ENCODE measurements around the gene PLPPR3.

DNA sequence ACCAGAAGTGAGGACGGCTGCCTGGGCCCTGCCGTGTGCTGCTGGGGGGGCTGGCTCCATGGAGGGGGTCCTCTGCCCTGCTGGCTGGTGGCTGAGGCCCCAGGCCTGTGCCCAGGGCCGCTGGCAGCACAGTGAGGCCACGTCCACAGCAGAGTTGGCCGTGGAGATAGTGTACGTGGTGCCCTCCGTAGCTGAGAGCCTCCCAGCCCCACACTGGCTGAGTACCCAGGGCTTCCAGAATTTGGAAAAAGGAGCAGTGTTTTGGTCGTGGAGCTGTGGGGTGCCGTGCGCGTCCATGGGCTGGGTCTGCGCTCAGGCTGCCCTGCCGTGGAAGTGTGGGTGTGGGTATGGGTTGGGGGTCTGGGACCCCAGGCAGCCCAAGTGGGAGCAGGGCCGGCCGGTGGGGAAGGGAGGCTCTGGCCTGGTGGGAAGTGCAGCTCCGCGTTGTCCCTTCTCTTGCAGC lies 18.6 kb downstream of the PLPPR3 start:
- TF ChIP-seq SP1 (IDR thresholded peaks at IDR 0.05) (no peak), NFRKB (IDR thresholded peaks at IDR 0.05) (no peak), TARDBP (IDR thresholded peaks at IDR 0.05) (no peak), ELF4 (IDR thresholded peaks at IDR 0.05) (no peak), FOXM1 (IDR thresholded peaks at IDR 0.05; ENCODE audit: borderline replicate concordance) (no peak), BHLHE40 (IDR thresholded peaks at IDR 0.05; ENCODE audit: borderline replicate concordance) (no peak), FOXA1 (IDR thresholded peaks at IDR 0.05) (no peak), ARNT (IDR thresholded peaks at IDR 0.05) (no peak), SUZ12 (IDR thresholded peaks at IDR 0.05) (no peak), FOXK2 (IDR thresholded peaks at IDR 0.05) (no peak)
